Measurements from ENCODE around the gene DDI2.
A peak's percentile ranks its signal among the peaks of the same experiment; 100 is the strongest.

The DDI2 gene

GRCh38 chr1:15701784-15702183 is 84.5 kb downstream of the DDI2 start:
- Histone ChIP-seq H3K36me3 (replicated peaks) (no peaks in the 10 kb centered on the region), H3K4me3 (ENCODE audit: low read depth, low read length) (no peak overlapping the region), H3K27me3 (replicated peaks) (no peaks in the 10 kb centered on the region), H3K27ac (no peak overlapping the region)
- no peak for DNase-seq
- TF ChIP-seq CTCF (IDR thresholded peaks at IDR 0.05; ENCODE audit: low read depth, low read length, missing control alignments), result no peak
- in situ Hi-C loops (cut with HindIII; ENCODE audit: low pct_ligation_motif_present, low sequenced_read_pairs), result no loop called here

DNA sequence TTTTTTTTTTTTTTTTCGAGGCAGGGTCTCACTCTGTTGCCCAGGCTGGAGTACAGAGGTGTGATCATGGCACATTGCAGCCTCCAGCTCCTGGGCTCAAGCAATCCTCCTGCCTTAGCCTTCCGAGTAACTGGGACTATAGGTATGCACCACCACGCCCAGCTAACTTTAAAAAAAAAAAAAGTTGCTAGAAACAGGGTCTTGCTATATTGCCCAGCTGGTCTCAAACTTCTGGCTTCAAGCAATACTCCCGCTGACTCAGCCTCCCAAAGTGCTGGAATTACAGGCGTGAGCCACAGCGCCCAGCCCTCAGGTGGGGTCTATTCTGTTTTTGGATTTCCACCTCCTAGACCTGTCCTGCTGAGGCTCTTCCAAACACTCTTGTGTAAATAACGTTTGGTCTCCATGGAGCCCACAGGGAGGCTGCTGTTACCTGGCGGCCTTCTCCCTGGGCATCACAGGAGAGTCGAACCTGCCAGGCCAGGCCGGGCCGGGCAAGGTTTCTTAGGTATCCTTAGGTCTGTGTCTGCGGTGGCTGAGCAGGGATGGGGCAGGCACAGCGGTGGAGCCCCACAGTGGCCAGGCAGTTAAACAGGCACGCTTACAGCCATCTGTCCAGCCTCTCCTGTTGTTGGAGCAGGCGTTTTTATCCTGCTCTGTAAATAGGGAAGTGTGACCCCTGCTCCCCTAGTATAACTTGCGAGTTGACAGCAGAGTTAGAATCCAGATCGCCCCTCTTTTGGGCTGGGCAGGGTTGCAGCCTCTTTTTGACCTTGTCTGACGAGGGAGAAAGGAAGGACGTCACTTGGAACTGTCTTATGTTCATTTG is 85.7 kb downstream of the DDI2 start:
- H3K4me3 ChIP-seq (ENCODE audit: low read depth, low read length), result no peak overlapping the region
- TF ChIP-seq CTCF (IDR thresholded peaks at IDR 0.05; ENCODE audit: low read depth, low read length, missing control alignments), result peak; percentile 57
- in situ Hi-C loops (cut with HindIII; ENCODE audit: low pct_ligation_motif_present, low sequenced_read_pairs), result no loop called here
- no peaks in the 10 kb centered on the region for H3K27me3 ChIP-seq (replicated peaks)
- DNase-seq, result no peak
- H3K27ac ChIP-seq, result peak overlapping the region; percentile 89
- no peaks in the 10 kb centered on the region for H3K36me3 ChIP-seq (replicated peaks)

DNA sequence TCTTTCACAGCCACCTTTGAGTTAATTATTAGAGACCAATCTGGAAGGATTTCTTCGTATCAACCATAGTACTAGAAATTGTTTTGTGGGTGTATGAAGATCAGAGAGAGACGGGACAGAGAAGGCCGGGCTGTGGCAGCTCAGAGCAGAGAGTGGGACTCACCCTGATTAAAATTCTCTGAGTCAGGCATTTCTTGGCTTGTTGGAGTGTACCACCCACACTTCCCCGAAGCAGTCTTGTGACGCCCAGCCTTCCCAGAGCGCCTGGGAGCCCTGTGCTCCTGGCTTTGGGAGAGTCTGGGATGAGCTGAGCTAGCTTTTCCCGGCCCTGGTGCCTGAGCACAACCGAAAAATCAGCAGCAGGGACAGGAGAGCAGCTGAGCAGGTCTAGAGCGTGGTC is 86.3 kb downstream of the DDI2 start:
- H3K27me3 ChIP-seq (replicated peaks), result no peaks in the 10 kb centered on the region
- in situ Hi-C loops (cut with HindIII; ENCODE audit: low pct_ligation_motif_present, low sequenced_read_pairs), result no loop called here
- H3K27ac ChIP-seq, result peak overlapping the region; percentile 89
- DNase-seq, result peak; percentile 83
- no peak for TF ChIP-seq CTCF (IDR thresholded peaks at IDR 0.05; ENCODE audit: low read depth, low read length, missing control alignments)
- H3K4me3 ChIP-seq (ENCODE audit: low read depth, low read length), result no peak overlapping the region
- no peaks in the 10 kb centered on the region for H3K36me3 ChIP-seq (replicated peaks)

DNA sequence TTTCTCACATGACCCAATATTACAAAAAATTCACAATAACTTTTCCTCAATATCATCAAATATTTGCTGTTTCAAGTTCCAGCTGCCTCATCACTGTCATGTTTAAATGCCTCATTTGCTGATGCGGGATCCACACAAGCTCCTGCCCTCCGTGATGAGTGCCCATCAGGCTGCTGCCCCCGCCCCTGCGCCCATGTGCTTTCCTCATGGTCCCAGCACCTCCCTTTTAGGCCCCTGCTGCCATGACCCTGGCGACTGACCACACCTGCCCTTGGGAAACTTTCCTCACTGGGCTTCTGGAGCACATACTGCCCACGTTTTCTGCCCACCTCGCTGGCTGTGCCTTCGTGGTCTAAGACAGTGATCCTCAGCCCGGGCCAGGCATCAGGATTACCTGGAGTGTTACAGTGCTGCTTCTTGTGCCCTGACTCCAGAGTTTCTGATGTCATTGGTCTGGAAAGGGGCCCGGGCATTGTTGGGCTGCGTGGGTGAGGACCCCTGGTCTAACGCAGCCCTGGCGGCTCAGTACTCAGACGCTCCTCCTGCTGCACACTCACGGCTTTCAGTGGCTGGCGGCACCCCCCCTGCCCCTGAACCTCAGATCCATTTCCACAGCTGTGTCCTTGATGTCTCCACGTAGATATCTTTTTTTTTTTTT is 87.4 kb downstream of the DDI2 start:
- in situ Hi-C loops (cut with HindIII; ENCODE audit: low pct_ligation_motif_present, low sequenced_read_pairs), result no loop called here
- DNase-seq, result no peak

DNA sequence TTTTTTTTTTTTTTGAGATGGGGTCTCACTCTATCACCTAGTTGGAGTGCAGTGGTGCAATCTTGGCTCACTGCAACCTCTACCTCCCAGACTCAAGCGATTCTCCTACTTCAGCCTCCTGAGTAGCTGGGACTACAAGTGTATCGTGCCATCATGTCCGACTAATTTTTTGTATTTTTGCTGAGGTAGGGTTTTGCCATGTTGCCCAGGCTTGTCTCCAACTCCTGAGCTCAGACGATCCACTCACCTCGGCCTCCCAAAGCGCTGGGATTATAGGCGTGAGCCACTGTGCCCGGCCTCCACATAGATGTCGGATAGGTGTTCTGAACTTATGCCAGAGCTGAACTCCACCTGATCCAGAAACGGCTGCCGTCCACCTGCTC is 87.9 kb downstream of the DDI2 start:
- no peak for TF ChIP-seq CTCF (IDR thresholded peaks at IDR 0.05; ENCODE audit: low read depth, low read length, missing control alignments)
- Histone ChIP-seq H3K36me3 (replicated peaks) (no peaks in the 10 kb centered on the region), H3K27me3 (replicated peaks) (no peaks in the 10 kb centered on the region), H3K27ac (no peak overlapping the region), H3K4me3 (ENCODE audit: low read depth, low read length) (no peak overlapping the region)
- DNase-seq, result no peak
- in situ Hi-C loops (cut with HindIII; ENCODE audit: low pct_ligation_motif_present, low sequenced_read_pairs), result no loop called here

More for the DNA sequence above, 87.4 kb downstream of the DDI2 start:
- peak overlapping the region; percentile 89 for H3K27ac ChIP-seq
- no peak for TF ChIP-seq CTCF (IDR thresholded peaks at IDR 0.05; ENCODE audit: low read depth, low read length, missing control alignments)
- no peak overlapping the region for H3K4me3 ChIP-seq (ENCODE audit: low read depth, low read length)
- no peaks in the 10 kb centered on the region for H3K36me3 ChIP-seq (replicated peaks)
- H3K27me3 ChIP-seq (replicated peaks), result no peaks in the 10 kb centered on the region

Measured in brain microvascular endothelial cell (primary cell).